Activated gamma-delta T cell (primary cell): ENCODE measurements around the gene UQCRHL.
"Not testable (repeated sequence)": the region's sequence is repeated elsewhere in the genome, so short reads cannot be mapped to it uniquely, and the experiment has no call there.

Source experiments
- DNase-seq: peaks from one replicate; lab custom pipeline; 2025; lab: John Stamatoyannopoulos, UW
- total RNA-seq, 2 donors: gene quantifications; one replicate each; lab custom pipeline; 2026; lab: John Stamatoyannopoulos, UW

Gene UQCRHL
- total RNA-seq = 3.2 to 3.5 reads per million in 2 donors

DNA sequence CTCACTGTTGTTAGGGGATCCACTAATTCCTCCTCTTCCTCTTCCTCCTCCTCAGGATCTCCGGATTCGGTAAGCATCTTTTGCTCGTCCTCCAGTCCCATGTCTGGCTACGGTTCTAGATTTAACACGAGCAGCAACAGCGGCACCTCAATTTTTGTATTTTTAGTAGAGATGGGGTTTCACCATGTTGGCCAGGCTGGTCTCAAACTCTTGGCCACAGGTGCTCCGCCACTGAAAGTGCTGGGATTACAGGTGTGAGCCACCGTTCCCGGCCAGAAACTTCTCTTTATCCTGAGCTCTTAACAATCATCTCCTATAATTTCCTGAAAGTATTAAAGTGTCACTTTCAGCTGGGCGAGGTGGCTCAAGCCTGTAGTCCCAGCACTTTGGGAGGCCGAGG lies at the start of gene UQCRHL:
UQCRHL (minus strand) TSS at position 101 of the 400 bp plus-strand sequence; CDS start at position 101, 0 bp downstream.
- not testable (repeated sequence) for DNase-seq

DNA sequence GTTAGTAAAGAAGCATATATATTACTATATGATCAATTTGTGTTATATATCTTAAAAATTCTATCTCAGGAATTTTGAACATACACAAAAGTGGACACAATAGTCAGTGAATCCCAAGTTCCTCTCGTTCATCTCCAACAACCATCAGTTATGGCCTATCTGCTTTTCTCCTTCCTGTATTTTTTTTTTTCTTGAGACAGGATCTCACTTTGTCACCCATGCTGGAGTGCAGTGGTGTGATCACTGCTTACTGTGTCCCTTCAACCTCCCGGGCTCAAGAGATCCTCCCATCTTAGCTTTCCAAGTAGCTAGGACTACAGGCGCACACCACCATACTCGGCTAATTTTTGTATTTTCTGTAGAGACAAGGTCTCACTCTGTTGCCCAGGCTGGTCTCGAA lies 49.4 kb upstream of the UQCRHL start:
- no peak for DNase-seq

DNA sequence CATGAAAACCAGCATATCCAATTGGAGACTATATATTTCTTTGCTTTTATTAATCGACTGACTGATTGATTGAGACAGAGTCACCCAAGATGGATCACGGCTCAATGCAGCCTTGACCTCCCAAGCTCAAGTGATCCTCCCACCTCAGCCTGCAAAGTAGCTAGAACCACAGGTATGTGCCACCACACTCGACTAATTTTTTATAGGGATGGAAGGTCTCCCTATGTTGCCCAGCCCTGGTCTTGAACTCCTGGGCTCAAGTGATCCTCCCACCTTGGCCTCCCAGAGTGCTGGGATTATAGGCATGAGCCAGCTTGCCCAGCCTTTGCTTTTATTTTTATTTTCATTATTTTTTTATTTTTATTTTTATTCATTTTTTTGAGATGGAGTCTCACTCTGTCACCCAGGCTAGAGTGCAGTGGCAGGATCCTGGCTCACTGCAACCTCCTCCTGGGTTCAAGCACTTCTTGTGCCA lies 45.4 kb upstream of the UQCRHL start:
- no peak for DNase-seq

DNA sequence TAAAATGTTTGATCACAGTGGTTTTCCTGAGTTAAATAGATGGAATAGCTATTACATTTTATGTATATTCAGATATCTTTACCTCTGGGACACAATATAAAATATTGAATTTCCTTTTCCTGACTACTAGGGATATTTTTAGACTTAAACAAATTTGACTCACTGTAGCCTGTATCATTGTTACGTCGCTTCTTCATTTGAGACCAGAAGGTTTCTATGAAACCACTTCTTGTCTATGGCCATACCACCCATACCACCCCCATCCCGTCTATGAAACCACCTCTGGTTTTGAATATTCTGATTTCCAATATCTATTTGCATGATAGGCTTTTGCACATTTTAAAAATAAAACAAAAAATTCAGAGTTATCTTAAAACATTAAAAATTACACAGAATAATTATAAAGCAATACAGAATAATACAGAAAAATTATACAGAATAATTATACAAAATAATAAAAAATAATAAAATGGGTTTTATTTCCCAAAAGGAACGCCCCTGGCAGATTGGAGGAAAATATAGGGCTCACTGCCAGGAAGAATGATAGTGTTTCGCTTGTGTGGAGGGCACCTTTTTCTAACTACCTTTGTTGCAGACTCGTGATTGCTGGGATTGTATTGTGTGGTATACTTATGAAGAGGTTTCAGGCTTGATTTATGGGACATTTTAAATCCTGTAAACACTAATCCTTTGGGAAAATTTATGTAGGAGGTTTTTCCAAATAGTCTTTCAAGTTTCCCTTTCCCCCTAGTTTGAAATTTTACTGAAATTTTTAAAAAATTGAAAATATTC lies 44.8 kb upstream of the UQCRHL start:
- DNase-seq = no peak

DNA sequence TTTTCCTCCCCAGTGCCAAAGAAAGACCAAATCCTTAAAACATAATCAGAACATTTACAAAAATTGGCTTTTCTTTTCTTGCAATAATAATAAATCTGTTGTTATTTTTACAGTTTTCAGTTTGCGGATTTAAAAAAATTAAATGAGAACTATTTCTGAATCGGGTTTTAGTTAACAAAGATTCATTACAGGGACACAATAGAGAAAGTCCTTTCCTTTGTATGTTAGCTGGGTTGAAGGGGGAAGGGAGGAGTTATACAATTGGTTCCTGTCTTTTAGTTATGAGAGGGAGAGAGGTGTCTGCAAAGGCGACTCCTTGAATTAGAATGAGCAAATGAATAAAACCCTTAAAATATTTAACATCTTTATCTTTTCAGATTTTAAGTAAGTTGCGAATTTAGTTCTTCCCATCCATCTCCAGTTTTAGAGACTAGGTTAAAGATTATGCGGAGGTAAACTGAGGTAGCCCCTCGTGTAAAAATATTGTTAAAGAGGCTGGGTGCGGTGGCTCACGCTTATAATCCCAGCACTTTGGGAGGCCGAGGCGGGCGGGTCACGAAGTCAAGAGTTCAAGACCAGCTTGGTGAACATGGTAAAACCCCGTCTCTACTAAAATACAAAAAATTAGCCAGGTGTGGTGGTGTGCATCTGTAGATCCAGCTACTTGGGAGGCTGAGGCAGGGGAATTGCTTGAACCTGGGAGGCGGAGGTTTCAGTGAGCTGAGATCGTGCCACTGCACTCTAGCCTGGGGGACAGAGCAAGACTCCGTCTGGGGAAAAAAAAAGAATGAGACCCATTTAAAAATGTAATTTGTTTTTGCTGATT lies 44.0 kb upstream of the UQCRHL start:
- DNase-seq = no peak

DNA sequence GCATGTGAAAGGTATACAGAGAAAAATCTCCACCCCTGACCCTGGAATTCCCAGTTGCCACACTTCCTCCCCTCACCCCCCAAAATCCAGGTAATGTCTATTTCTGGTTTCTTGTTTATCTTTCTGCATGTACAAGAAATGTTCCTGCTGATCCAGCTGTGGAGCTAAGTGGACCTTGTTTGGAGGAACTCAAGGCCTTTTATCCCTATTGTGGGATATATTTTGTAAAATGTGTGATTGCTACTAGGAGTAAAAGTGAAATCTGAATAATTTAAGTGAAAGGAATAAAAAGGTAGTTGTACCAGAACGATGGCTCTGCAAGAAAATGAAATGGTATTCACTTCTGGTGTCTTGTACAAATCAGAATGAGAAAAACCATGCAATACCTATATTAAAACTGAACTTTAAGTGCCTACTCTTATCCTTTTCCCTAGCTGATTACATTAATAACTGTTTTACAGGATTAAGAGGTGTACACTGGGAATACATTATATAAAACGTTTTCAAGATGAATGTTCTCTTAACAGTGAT lies 43.1 kb upstream of the UQCRHL start:
- no peak for DNase-seq

DNA sequence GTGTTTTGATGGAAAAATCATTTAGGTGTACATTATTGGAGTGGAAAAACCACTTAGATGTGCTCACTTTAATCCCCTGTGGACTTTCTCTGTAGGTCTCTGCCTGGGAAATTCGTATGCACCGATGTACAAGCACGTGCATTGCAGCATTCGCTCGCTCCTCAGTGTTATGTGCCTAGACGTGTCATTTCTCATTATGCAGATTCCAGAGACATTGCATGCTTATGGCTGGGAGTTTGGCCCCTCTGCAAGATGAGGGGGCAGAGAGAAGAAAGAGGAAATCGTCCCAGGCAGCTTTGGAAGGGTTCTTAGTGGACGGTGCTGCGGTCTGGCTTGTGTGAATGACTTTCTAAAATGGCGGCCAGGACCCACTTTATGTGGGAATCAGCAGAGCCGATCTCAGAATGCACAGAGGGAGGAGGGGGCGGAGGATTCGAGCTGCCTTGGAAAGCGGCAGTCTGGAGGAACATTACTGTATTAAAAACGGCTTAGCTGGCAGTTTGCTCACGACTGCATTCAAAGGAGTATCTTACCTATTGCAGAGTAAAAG lies 42.4 kb upstream of the UQCRHL start:
- DNase-seq = no peak

DNA sequence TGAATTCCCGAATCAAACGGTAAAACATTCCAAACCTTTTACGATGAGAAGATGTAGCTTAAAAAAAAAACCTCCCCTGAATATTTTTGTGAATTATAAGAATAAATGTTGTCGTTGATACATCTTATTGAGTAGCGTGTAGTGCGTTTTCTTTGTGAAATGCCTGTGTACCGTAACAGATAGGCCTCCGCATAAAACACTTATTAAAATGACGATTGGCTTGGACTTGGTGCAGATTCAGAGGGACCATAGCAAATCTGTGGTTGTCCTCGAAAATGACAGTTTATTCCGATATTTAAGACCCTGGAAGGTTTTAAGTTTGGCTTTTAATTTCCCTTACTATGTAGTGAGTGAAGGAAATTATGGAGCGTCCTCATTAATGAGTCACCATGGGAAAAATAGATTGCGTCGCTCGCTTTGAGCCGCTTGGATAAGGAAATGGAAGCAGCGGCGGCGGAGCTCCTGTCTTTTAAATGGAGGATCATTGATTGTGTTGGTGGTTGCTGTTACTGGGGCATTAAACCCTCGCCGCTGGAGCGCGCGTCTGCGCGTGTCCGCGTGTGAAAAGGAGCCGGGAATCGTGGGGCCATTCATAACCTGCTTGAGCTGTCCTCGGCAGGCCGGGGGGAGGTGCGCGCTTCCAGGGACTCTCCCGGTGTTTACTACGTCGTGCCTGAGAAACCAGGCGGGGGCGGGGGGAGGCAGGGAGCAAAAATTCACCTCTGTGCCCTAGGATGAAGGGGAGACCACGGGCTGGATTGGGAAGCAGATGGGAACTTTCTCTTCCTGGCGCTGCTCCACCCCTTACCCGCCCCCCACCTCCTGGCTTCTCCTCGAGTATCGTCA lies 41.7 kb upstream of the UQCRHL start:
- DNase-seq = peak; percentile 58

DNA sequence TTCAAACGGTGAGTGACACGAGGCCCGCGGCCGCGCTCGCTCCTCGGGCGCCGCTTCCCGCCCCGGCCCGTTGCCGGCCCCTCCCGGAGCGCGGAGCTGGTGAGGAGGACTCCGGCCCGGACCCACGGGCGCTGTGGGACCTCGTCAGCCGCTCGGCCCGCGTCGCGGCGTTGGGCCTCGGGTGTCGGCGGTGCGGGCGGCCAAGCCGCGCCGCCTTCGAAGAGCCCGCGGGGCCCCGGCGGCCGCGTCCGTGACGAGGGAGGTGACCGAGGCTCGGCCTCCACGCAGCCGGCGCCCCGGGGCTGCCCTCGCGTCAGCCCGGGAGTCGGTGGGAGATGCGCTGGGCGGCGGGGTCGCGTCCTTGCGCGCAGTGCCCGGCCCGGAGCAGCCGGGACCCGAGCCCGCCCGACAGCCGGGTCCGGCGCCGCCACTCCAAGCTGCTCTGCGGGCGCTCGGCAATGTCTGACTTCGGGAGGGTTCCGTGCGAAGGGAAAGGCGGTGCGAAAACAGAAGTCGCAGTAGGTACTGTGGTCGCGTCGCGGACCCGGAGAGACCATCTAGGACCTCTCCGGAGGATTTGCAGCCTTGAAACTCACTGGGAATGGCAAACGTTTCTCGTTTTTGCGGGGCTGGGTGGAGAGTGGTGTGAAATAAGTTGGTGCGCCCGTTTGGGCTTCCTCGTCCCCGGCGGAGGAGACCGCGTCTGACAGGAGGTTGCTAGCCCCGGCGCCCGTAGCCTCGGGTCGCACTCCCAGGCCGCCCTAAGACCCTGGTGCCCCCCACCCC lies 40.9 kb upstream of the UQCRHL start:
- peak; percentile 43 for DNase-seq

DNA sequence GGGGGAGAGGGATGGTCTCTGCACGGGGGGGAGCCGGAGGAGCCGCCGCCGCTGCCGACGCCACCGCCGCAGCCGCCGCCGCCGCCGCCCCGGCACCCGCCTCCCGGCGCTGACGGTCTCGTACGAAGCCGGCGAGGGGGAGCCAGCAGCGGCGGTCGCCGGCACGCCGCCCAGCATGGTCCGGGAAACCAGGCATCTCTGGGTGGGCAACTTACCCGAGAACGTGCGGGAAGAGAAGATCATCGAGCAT lies 40.4 kb upstream of the UQCRHL start:
- no peak for DNase-seq

DNA sequence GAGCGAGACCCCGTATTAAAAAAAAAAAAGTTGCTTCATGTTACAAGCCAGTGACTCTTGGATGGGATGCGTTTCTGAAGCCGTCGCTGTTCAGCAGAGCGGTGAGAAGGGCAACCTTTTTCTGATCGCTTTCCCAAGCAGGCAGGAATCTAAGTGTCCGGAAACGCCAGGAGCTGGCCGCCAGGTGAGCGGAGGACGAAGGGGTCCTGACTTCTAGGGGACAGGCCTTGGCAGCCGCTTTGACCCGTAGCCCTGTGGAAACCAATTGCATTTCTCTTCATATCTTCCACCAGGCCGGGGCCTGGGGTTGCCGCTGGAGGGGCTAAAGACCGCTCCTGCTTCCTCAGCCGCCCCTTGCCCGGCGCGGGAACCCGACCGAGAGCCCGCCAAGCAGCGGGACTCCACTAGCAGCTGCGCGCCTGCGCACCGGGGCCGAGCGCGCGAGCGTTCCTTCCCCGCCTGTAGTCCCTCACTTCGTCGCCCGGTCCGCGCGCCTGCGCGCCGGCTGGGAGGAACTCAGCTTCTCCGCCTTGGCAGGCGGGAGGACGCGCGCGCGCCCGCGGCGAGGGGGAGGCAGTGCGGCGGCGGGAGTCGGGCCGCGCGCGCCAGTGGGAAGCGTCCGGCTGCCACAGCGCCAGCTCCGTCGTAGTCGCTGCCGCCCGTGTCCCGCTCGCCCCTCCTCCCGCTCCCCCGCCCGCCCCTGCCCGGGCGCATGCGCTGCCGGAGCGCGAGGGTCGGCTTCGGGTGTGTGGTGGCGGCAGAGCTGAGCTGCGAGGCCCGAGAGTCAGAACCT lies 39.8 kb upstream of the UQCRHL start, which contains the start of gene SPEN:
SPEN (plus strand) TSS at position 608 of the 793 bp plus-strand sequence. CDS start 361 bp downstream, outside the sequence.
- DNase-seq = peak; percentile 100

DNA sequence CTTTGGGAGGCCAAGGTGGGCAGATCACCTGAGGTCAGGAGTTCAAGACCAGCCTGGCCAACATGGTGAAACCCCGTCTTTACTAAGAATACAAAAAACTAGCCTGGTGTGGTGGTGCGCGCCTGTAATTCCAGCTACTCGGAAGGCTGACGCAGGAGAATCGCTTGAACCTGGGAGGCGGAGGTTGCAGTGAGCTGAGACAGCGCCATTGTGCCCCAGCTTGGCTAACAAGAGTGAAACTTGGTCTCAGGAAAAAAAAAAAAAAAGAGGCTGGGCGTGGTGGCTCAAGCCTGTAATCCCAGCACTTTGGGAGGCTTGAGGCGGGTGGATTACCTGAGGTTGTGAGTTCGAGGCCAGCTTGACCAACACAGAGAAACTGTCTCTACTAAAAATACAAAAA lies 38.6 kb upstream of the UQCRHL start:
- DNase-seq = not testable (repeated sequence)

DNA sequence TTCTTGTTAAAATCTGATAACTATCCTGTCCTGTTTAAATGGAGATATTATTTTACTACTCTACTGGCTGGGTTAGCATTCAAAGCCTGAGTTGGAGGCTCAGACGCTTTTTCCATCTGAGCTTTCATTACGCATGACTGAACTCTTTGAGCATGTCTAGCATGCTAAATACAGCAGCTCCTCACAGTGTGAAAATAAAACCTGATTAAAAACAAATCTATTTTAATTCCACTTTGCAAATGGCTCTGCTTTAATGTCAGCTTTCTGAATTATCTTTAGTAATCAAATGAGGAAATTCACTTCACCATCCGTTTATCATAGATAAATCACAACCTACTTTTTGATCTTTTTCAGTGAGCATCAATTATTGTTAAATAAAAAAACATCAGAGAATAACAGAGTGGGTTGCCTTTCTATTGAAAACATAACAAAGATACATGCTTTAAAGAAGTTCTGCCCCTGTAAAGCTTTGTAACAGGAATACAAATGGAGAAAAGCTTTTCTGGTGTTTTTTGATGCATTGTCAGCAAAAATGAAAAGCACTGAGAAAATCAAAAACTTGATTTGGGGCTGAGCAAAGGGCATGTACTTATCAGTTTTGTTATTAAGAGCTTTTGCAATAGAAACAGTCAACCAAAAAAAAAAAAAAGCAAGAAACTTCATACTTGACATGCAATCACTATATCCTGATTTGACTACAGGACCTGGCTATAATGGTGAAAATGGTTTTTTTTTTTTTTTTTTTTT lies 36.5 kb upstream of the UQCRHL start:
- DNase-seq = no peak

DNA sequence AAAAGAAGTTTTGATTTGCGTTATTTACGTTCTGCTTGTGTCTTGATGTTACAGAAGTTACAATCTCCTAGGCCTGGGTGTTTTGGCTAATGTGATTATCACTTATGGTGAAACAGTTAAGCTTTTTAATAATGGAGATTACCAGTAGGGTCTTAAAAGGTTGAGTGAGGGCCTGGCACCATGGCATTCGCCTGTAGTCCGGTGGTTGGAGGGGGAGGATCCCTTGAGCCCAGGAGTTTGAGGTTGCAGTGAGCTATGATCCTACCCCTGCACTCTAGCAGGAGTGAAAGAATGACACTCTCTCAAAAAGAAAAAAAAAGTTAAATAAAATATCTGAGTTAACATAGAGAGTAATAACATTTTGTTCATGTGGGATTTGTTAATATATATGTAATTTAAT lies 31.3 kb upstream of the UQCRHL start:
- DNase-seq = no peak

DNA sequence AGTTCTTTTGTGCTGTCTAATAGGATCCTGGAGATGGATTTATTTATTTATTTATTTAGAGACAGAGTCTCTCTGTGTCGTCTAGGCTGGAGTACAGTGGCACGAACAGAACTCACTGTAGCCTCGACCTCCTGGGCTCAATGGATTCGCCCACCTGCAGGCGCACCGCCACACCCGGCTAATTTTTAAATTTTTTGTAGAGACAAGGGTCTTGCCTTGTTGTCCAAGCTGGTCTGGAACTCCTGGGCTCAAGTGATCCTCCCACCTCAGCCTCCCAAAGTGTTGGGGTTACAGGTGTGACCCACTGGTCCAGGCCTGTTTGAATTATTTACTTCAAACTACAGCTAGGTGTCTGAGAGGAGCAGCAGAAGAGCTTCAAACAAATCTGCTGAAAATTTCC lies 30.5 kb upstream of the UQCRHL start:
- no peak for DNase-seq

DNA sequence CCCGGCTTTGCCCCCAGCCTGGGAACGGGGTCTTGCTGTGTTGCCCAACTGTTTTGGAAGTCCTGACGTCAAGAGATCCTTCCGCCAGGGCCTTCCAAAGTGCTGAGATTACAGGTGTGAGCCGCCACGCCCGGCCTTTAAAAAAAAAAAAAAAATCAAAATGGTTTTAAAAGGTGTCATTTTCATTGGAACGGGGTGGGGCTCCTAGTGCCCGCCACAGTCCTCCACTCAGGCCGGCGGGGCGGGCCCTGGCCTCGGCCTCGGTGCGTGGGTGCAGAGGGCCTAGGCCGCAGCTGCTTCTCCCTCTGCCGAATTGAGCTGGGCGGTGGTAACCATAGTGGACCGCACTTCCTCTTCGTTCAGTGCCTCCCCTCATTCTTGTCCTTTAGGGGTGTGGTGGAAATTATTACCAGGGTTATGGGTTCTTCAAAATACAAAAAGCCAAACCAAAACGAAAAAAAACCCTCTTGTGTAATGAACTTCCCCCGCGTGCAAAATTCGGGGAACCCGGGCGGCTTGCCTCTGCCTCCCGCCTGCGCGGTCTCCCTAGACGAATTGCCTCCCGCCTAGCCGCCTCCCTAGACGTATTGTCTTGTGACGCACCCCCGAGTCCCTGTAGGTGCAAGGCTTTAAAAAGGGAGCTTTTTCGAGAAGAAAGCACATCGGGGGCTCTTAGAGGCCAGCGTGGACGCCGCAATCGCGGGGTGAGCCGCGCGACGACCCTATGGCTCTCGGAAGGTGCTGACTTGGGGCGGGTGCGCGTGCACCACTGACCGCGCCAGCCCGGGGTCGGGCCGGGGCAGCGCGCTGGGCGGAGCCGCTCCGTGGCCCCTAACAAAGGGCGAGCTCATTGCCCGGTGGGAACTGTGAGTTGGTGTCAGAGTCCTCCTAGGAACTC lies 29.6 kb upstream of the UQCRHL start:
- DNase-seq = peak; percentile 15

DNA sequence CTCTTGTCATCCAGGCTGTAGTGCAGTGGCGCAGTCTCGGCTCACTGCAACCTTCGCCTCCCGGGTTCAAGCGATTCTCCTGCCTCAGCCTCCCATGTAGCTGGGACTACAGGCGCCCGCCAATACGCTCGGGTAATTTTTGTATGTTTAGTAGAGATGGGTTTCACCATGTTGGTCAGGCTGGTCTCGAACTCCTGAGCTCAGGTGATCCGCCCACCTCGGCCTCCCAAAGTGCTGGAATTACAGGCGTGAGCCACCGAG lies 29.0 kb upstream of the UQCRHL start:
- not testable (repeated sequence) for DNase-seq

DNA sequence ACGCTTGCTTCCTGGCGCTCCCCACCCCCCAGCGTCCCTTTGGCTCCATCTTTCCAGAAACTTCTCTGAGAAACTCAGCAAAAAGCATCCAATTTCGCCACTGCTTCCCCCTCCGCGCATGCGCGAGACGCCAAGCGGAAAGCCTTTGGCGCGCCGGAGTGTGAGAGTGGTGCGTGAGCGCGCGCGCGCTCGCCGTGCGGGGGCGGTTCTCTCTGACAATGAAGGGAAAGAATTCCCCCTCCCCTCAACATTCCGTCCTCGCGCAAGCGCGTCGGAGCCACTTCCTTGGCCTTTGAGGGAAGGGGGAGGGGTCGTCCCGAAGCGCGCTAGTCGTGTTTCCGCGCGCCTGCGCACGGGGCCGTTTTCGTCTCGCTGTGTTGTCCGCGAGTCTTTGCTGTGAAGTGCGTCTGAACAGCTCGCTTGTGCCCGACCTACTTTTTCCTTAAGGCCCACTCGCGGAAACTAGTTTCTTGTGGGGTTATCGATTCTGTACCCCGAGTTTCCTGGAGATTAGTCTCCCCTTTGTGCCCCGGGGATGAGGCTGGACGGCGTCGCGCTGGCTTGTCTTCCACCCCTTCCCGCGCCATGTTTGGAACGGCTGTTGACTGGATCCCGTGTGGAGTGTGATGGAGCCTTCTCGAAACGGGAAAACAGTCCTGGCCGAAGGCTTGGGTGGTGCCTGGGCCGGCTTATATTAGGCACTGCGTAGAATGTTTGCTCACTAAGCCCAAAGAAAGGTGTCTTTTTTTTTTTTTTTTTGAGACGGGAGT lies 28.5 kb upstream of the UQCRHL start:
- peak; percentile 98 for DNase-seq
